Cerebellar cortex (tissue), 1 donor: Measurements from ENCODE around the gene SPAG17.
A peak's percentile ranks its signal among the peaks of the same experiment; 100 is the strongest.

Experiments
- DNase-seq: peaks from one replicate; pipeline ENCODE4 v3.0.0-alpha.2; 2015; ENCODE audit warnings: low spot score

Gene SPAG17

GRCh38 chr1:118160806-118161205 is 24.2 kb downstream of the SPAG17 start:
- no peak for DNase-seq

GRCh38 chr1:118159569-118159968 is 25.5 kb downstream of the SPAG17 start:
- peak; percentile 64 for DNase-seq

GRCh38 chr1:118158924-118159323 is 26.1 kb downstream of the SPAG17 start:
- DNase-seq, result no peak

GRCh38 chr1:118157506-118157905 is 27.5 kb downstream of the SPAG17 start:
- DNase-seq, result no peak

GRCh38 chr1:118155106-118155505 is 29.9 kb downstream of the SPAG17 start:
- DNase-seq, result peak; percentile 79

GRCh38 chr1:118154220-118154619 is 30.8 kb downstream of the SPAG17 start:
- DNase-seq, result peak; percentile 55

- DNase-seq, result peak; percentile 57
Measured at GRCh38 chr1:118151312-118151937, 33.6 kb downstream of the SPAG17 start.

GRCh38 chr1:118149799-118150198 is 35.2 kb downstream of the SPAG17 start:
- DNase-seq, result no peak

GRCh38 chr1:118148034-118148433 is 37.0 kb downstream of the SPAG17 start:
- DNase-seq, result no peak

- DNase-seq, result no peak
Measured at GRCh38 chr1:118147522-118147921, 37.5 kb downstream of the SPAG17 start.

GRCh38 chr1:118145721-118146120 is 39.3 kb downstream of the SPAG17 start:
- DNase-seq, result no peak

GRCh38 chr1:118144684-118145083 is 40.3 kb downstream of the SPAG17 start:
- peak; percentile 71 for DNase-seq

- DNase-seq, result peak; percentile 76
Measured at GRCh38 chr1:118143831-118144230, 41.2 kb downstream of the SPAG17 start.

- no peak for DNase-seq
Measured at GRCh38 chr1:118143121-118143520, 41.9 kb downstream of the SPAG17 start.

- no peak for DNase-seq
Measured at GRCh38 chr1:118142546-118142945, 42.5 kb downstream of the SPAG17 start.

GRCh38 chr1:118137900-118138299 is 47.1 kb downstream of the SPAG17 start:
- DNase-seq, result no peak

- no peak for DNase-seq
Measured at GRCh38 chr1:118136187-118136941, 48.7 kb downstream of the SPAG17 start.

- DNase-seq, result no peak
Measured at GRCh38 chr1:118132000-118132399, 53.0 kb downstream of the SPAG17 start.

- DNase-seq, result peak; percentile 74
Measured at GRCh38 chr1:118128761-118129160, 56.3 kb downstream of the SPAG17 start.

- no peak for DNase-seq
Measured at GRCh38 chr1:118124064-118124463, 61.0 kb downstream of the SPAG17 start.

GRCh38 chr1:118123116-118123839 is 61.8 kb downstream of the SPAG17 start:
- DNase-seq, result no peak

GRCh38 chr1:118122234-118123004 is 62.6 kb downstream of the SPAG17 start:
- no peak for DNase-seq
